ENCODE results near the gene CNIH2.
"Not testable (repeated sequence)": the region's sequence is repeated elsewhere in the genome, so short reads cannot be mapped to it uniquely, and the experiment has no call there.

The CNIH2 gene

GRCh38 chr11:66277471-66278362 is at the start of gene CNIH2:
TSS of gene CNIH2 (plus strand) at chr11:66278175. CDS start at chr11:66278457, 282 bp downstream.
- DNase-seq: no peak

GRCh38 chr11:66228521-66228920 is 49.5 kb upstream of the CNIH2 start:
- no peak for DNase-seq

GRCh38 chr11:66230156-66230555 is 47.8 kb upstream of the CNIH2 start:
- DNase-seq: no peak

GRCh38 chr11:66230978-66231377 is 47.0 kb upstream of the CNIH2 start:
- no peak for DNase-seq

- DNase-seq: no peak
Observed at GRCh38 chr11:66231561-66231960, 46.4 kb upstream of the CNIH2 start.

- no peak for DNase-seq
Observed at GRCh38 chr11:66232769-66233168, 45.2 kb upstream of the CNIH2 start.

- no peak for DNase-seq
Observed at GRCh38 chr11:66233301-66233700, 44.7 kb upstream of the CNIH2 start.

- DNase-seq: no peak
Observed at GRCh38 chr11:66235141-66235540, 42.8 kb upstream of the CNIH2 start.

GRCh38 chr11:66237867-66238266 is 40.1 kb upstream of the CNIH2 start:
- DNase-seq: no peak

- no peak for DNase-seq
Observed at GRCh38 chr11:66238786-66239413, 39.1 kb upstream of the CNIH2 start.

- no peak for DNase-seq
Observed at GRCh38 chr11:66239511-66239910, 38.5 kb upstream of the CNIH2 start.

- no peak for DNase-seq
Observed at GRCh38 chr11:66239998-66240780, 37.8 kb upstream of the CNIH2 start.

GRCh38 chr11:66240781-66241136 is 37.2 kb upstream of the CNIH2 start:
- no peak for DNase-seq

- no peak for DNase-seq
Observed at GRCh38 chr11:66242095-66242765, 35.7 kb upstream of the CNIH2 start.

GRCh38 chr11:66243782-66244535 is 34.0 kb upstream of the CNIH2 start:
- DNase-seq: no peak

- no peak for DNase-seq
Observed at GRCh38 chr11:66247295-66247694, 30.7 kb upstream of the CNIH2 start.

- DNase-seq: no peak
Observed at GRCh38 chr11:66247801-66248200, 30.2 kb upstream of the CNIH2 start.

GRCh38 chr11:66248903-66249302 is 29.1 kb upstream of the CNIH2 start:
- no peak for DNase-seq

GRCh38 chr11:66251809-66252208 is 26.2 kb upstream of the CNIH2 start:
- no peak for DNase-seq

GRCh38 chr11:66253081-66253480 is 24.9 kb upstream of the CNIH2 start:
- DNase-seq: not testable (repeated sequence)

GRCh38 chr11:66258473-66258893 is 19.5 kb upstream of the CNIH2 start:
- DNase-seq: no peak

GRCh38 chr11:66259225-66259624 is 18.8 kb upstream of the CNIH2 start:
- DNase-seq: no peak
